Colonic mucosa (tissue), 4 donors: ENCODE data around the gene IRF3. TPM values are rescaled to one million over a fixed set of nuclear protein-coding genes. Genes with fewer than 3 reads are reported as not detected.

Experiments used
- DNase-seq: peaks from one replicate; pipeline ENCODE4 v3.0.0-alpha.2; 2020
- H3K27ac ChIP-seq: fragments of 200-600 bp; one replicate; pipeline ENCODE4 v1.8.0; 2021
- H3K27me3 ChIP-seq: fragments of 200-600 bp; one replicate; pipeline ENCODE4 v1.8.0; 2021
- H3K36me3 ChIP-seq: fragments of 200-600 bp; one replicate; pipeline ENCODE4 v1.8.0; 2021
- H3K4me1 ChIP-seq: fragments of 200-600 bp; one replicate; pipeline ENCODE4 v1.8.0; 2021; ENCODE audit warnings: mild to moderate bottlenecking
- H3K4me3 ChIP-seq: fragments of 200-600 bp; one replicate; pipeline ENCODE4 v1.8.0; 2021
- H3K9ac ChIP-seq, 2 donors: one replicate each; pipeline ENCODE4 v1.7.0; 2013; ENCODE audit warnings: control low read depth in 2 of 2, low read depth in 2 of 2, low read length in 2 of 2
- H3K9me3 ChIP-seq: fragments of 200-600 bp; one replicate; pipeline ENCODE4 v1.8.0; 2021
- intact Hi-C: fragments of 100-400 bp; cut with DNase I; formaldehyde crosslinking; loops from one replicate; pipeline ENCODE4 v1.14.1; 2022
- total RNA-seq, 2 donors: library from RNA; stranded (reverse); fragmentation: NEBNext Ultra II Directional in 1 of 2; extraction: Animal tissue kit (Norgen Biotek cat#: 25700) in 1 of 2; gene quantifications; one replicate each; pipeline ENCODE4 v1.2.1, GENCODE V29; 2021
- TF ChIP-seq, protein P1 (sequence below): fragments of 200-600 bp; IDR thresholded peaks from one replicate; pipeline ENCODE4 v1.8.0; 2022; ENCODE audit warnings: antibody characterized with exemption, mild to moderate bottlenecking
- donor health status: healthy.
- donor health status: DM: no; HTN: no; CAD: no.
- donor health status: DM: no; HTN: no; CAD: no.

IRF3 gene
- total RNA-seq, 2 donors from 2014 or later: 62.9 to 190 TPM

DNA sequence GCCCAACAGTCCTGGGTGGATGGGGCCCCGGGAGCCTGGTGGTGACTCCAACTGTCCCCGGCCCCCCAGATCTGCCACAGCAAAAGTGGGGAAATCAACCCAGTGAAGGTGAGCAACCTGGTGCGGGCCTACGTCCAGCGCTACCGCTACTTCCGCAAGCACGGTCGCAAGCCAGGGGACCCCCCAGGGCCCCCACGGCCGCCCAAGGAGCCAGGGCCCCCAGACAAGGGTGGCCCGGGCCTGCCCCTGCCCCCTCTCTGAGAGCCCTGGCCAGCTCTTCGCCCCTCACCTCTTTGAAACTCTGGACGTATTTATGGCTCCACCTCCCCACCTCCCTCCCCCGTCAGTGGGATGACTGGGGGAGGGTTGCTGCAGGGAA lies 7.5 kb downstream of the IRF3 start:
- H3K9ac ChIP-seq: no peak overlapping the region
- no peaks in the 10 kb centered on the region for H3K9me3 ChIP-seq
- peaks cover 24% of the 10 kb centered on the region for H3K36me3 ChIP-seq
- no peak for DNase-seq
- TF ChIP-seq, protein P1, sequence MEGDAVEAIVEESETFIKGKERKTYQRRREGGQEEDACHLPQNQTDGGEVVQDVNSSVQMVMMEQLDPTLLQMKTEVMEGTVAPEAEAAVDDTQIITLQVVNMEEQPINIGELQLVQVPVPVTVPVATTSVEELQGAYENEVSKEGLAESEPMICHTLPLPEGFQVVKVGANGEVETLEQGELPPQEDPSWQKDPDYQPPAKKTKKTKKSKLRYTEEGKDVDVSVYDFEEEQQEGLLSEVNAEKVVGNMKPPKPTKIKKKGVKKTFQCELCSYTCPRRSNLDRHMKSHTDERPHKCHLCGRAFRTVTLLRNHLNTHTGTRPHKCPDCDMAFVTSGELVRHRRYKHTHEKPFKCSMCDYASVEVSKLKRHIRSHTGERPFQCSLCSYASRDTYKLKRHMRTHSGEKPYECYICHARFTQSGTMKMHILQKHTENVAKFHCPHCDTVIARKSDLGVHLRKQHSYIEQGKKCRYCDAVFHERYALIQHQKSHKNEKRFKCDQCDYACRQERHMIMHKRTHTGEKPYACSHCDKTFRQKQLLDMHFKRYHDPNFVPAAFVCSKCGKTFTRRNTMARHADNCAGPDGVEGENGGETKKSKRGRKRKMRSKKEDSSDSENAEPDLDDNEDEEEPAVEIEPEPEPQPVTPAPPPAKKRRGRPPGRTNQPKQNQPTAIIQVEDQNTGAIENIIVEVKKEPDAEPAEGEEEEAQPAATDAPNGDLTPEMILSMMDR: no peak
- H3K4me1 ChIP-seq: no peaks in the 10 kb centered on the region
- intact Hi-C loops: no loop called here
- H3K27ac ChIP-seq: no peak overlapping the region
- no peaks in the 10 kb centered on the region for H3K27me3 ChIP-seq
- H3K4me3 ChIP-seq: no peak overlapping the region

DNA sequence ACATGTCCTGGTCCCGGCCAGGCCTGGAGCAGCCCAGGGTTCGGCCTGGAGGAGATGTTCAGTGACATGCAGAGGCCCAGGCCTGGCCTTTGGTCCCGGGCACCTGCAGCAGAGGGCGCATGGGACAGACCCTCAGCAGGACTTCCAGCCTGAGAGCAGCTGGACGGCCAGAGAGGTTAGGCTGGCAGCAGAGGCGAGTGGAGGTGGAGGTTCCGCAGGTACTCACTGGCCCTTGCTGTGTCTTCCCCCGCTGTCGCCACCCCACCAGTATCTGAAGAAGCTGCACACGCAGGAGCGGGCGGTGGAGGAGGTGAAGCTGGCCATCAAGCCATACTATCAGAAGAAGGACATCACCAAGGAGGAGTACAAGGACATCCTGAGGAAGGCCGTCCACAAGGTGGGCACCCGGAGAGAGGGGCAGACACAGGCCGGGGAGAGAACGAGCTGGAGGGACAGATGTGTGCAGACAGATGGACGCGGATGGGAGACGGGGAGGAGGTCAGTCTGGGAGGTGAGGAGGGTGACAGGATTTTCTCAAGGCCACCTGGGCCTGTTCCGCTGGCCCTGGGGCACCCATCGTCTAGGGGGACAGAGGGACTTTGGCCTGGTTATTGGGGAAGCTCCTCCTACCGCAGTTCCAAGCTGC lies 8.0 kb downstream of the IRF3 start:
- Histone ChIP-seq H3K36me3 (peaks cover 29% of the 10 kb centered on the region), H3K9me3 (no peaks in the 10 kb centered on the region), H3K27ac (no peak overlapping the region), H3K4me1 (no peaks in the 10 kb centered on the region), H3K9ac (no peak overlapping the region), H3K4me3 (no peak overlapping the region), H3K27me3 (no peaks in the 10 kb centered on the region)
- TF ChIP-seq, protein P1: no peak
- intact Hi-C loops: no loop called here
- no peak for DNase-seq

DNA sequence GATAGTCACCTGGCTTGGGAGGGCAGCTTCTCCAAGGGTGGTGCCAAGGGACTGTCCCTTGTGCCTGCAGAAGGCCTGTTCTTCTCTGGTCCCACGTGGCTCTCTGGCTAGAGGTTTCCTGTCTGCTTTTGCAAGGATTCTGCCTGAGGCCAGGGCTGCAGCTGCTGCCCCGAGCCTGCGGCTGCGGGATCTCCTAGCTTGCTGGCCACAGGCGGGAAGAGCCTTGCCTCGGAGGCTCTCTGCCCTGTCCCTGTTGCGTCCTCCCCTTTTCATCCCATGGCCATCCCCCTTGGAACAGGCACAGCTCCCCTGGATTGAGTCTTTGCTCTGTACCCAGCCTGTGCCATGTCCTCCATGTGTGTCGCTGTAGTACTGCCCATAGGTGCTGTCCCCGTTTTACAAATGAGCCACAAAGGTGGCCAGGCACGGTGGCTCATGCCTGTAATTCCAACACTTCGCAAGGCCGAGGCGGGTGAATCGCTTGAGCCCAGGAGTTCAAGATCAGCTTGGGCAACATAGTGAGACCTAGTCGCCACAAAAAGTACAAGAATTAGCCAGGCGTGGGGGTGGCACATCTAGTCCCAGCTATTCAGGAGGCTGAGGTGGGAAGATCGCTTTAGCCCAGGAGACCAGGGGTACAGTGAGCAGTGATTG lies 9.1 kb downstream of the IRF3 start:
- no peak overlapping the region for H3K4me3 ChIP-seq
- TF ChIP-seq, protein P1: no peak
- H3K9me3 ChIP-seq: no peaks in the 10 kb centered on the region
- H3K9ac ChIP-seq: no peak overlapping the region
- no peak for DNase-seq
- peaks cover 32% of the 10 kb centered on the region for H3K36me3 ChIP-seq
- no peaks in the 10 kb centered on the region for H3K4me1 ChIP-seq
- H3K27ac ChIP-seq: no peak overlapping the region
- H3K27me3 ChIP-seq: no peaks in the 10 kb centered on the region
- intact Hi-C loops: no loop called here

DNA sequence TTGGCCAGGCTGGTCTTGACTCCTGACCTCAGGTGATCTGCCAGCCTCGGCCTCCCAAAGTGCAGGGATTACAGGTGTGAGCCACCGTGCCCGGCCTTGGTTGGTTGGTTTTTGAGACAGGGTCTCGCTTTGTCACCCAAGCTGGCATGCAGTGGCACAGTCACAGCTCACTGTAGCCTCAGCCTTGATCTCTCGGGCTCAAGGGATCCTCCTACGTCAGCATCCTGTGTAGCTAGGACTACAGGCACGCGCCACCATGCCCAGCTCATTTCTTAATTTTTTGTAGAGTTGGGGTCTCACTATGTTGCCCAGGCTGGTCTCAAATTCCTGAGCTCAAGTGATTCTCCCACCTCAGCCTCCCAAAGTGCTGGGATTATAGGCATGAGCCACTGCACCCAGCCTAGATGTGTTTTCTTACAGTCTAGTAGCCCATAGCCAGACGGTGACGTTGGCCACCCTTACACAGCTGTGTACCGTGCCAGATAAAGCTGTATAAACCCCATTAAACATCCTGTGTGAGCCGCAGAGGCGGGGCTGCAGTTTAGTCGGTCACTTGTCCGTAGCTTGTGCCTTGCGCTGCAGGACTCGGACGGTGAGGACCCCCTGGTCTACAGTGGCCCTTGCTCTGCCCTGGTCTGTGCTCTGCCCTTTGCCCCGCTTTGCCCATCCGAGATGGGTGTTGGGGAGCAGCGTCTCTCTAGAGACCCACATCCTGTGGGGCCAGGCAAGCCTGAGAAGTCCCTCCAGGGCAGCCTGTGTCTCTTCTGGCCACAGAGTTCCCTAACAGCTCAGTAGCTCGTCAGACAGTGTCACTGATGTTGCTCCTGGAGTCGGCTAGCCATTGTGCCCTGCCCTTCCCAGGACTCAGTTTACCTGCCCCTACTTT lies 9.8 kb downstream of the IRF3 start:
- Histone ChIP-seq H3K27ac (no peak overlapping the region), H3K36me3 (peaks cover 32% of the 10 kb centered on the region), H3K9me3 (no peaks in the 10 kb centered on the region), H3K9ac (no peak overlapping the region), H3K4me1 (no peaks in the 10 kb centered on the region), H3K4me3 (no peak overlapping the region), H3K27me3 (no peaks in the 10 kb centered on the region)
- intact Hi-C loops: no loop called here
- no peak for DNase-seq
- TF ChIP-seq, protein P1: no peak

DNA sequence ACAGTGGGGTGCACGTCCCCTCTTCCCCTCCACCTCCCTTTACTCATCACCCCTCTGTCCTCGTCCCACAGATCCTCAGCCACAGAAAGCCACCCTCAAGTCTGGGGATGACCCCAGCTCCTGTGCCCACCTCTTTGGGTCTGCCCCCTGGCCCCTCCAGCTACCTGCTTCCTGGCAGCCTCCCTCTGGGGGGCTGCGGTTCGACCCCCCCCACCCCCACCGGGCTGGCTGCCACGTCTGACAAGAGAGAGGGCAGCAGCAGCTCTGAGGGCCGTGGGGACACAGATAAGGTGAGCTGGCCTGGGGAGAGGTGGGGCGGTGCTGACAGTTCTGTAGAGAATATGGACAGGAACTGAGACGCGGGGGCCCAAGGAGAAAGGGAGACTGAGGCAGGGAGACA lies 11.1 kb downstream of the IRF3 start:
- H3K36me3 ChIP-seq: peaks cover 32% of the 10 kb centered on the region
- no peak for DNase-seq

More for the DNA sequence above, 11.1 kb downstream of the IRF3 start:
- Histone ChIP-seq H3K4me1 (no peaks in the 10 kb centered on the region), H3K27ac (no peak overlapping the region), H3K9ac (no peak overlapping the region), H3K4me3 (no peak overlapping the region), H3K9me3 (no peaks in the 10 kb centered on the region), H3K27me3 (no peaks in the 10 kb centered on the region)
- intact Hi-C loops: no loop called here
- TF ChIP-seq, protein P1: no peak
